HG02973 (cell line): Measurements from ENCODE around the gene DYNC1H1.

Source experiments
- ATAC-seq: cut with Tn5 transposase; IDR thresholded peaks from one replicate; pipeline ENCODE4 v1.9.1; 2021; ENCODE audit warnings: moderate library complexity; ENCODE audit not compliant: unreplicated experiment

The DYNC1H1 gene

GRCh38 chr14:101964297-101965180 lies at the start of gene DYNC1H1:
Gene DYNC1H1, plus strand, starts transcription at chr14:101964573. Its CDS starts 119 bp downstream, at chr14:101964692.
- ATAC-seq = peak; percentile 69

DNA sequence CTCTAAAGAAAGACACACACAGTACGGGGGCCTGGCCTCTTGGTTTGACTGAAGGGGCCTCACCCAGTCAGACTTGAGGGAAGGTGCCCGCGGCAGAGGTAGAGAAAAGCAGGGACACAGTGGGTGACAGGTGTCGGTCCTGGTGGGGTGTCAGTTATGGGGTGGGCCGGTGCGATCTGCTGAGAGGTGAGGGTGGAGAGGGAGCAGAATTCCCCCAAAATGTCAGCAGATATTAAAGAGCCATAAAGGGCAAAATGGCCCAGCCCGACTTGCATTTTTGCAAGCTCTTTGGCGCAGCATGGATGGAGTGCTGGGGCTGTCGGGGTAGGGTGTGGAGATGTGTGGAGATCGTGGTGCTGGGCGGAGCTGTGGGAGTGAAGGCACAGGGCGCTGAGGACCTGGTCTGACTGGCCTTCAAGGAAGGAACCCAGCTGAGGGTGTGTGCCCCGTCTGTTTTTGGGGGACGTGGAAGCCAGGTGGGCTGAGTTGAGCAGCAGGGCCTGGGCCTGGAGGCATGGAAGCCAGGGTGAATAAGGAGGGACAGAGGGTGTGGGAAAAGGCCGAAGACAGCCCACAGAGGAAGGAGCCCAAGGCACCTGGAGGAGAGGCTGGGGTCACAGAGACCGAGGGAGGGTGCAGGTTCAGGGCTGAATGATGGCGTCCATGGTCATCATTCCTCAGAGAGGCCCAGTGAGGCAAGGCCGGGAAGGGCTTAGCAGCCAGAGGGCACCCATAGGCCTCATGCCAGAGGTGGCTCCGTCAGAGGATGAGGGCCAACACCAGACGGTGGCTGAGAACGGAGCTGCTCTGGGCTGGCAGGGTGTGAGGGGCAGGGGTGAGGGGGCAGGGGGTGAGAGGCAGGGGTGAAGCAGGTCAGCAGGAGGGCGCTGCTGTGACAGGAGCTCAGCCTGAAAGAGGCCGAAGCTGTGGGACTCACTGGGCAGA lies 48.2 kb upstream of the DYNC1H1 start:
- no peak for ATAC-seq

GRCh38 chr14:101916816-101917412 lies 47.5 kb upstream of the DYNC1H1 start:
- no peak for ATAC-seq

GRCh38 chr14:101917413-101918017 lies 46.9 kb upstream of the DYNC1H1 start:
- no peak for ATAC-seq

GRCh38 chr14:101918065-101918989 lies 46.0 kb upstream of the DYNC1H1 start:
- ATAC-seq = no peak

GRCh38 chr14:101920271-101920670 lies 44.1 kb upstream of the DYNC1H1 start:
- no peak for ATAC-seq

- ATAC-seq = no peak
Observed at GRCh38 chr14:101922866-101923265, 41.5 kb upstream of the DYNC1H1 start.

- no peak for ATAC-seq
Observed at GRCh38 chr14:101925152-101925551, 39.2 kb upstream of the DYNC1H1 start.

DNA sequence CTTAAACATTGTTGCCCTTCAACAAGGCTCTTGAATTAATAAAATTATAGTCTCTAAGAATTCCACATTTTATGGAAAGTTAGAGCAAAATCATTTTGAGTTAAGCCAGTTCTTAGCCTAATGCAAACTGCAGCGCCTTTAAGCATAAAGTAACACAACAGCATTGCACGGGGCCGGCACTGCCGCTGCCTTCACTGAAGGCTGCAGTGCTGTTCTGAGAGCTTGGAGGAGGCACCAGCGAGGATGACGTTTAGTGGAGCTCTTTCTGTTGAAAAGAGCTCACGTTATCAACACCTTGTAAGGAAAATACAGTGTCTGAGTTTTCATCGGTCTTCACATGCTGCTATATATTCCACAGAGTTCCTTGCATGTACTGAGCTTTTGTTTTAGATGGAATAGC lies 38.3 kb upstream of the DYNC1H1 start:
- no peak for ATAC-seq

DNA sequence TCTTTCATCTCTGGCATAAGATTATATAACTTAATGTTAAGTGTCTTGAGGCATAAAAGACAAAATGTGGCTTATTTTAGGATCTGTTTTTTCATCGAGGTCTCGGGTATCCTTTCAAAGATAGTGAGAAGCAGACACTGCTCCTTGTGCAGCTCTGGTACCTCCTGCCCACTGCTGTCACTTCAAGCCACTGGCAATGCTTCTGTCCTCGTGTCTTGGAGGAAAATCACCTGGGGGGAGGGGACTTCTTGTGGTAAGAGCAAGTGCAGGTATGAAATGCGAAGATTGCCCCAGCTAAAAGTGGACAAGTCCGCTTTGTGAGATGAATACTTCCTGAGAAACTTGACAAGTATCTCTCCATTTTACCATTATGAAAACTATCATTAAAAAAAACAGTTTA lies 37.8 kb upstream of the DYNC1H1 start:
- ATAC-seq = no peak

- ATAC-seq = no peak
Observed at GRCh38 chr14:101927859-101928258, 36.5 kb upstream of the DYNC1H1 start.

GRCh38 chr14:101928415-101928841 lies 35.9 kb upstream of the DYNC1H1 start:
- no peak for ATAC-seq

GRCh38 chr14:101929096-101929495 lies 35.3 kb upstream of the DYNC1H1 start:
- ATAC-seq = no peak

DNA sequence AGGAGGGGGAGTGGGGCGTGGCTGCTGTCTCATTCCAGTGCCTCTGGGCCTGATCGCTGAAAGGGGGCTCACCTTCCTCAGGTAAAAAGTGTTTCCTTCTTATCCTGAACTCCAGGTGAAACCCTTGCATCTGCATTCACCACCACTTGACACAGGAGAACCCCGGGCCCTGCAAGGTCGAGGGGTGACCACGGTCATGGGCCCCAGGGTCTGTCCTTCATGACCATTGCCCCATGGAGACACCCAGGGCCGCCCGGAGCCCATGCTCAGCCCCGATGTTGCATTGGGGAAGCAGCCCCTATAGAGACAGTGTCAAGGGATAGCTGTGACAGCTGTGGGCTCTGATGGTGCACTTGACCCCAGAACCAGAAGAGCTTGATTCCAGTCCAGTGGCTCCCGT lies 34.4 kb upstream of the DYNC1H1 start:
- no peak for ATAC-seq

DNA sequence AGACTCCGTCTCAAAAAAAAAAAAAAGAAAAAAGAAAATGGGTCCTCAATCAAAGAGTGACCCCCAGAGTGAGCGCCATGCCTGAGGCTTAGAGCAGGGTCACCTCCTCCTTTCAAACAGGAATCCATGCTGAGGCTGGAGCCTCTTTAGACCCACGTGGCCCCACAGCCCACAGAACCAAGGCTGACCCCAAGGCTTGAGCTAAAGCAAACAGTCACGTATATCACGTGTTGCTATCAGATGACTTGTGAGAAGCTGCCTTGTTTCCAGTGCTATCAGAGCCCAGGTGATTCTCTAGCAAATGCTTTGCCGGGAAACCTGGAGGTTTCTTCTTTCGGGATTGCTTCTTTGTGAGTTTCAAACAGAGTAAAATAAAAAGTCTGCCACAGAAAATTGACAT lies 31.7 kb upstream of the DYNC1H1 start:
- ATAC-seq = no peak

GRCh38 chr14:101933209-101933608 lies 31.2 kb upstream of the DYNC1H1 start:
- ATAC-seq = no peak

- no peak for ATAC-seq
Observed at GRCh38 chr14:101934601-101935150, 29.7 kb upstream of the DYNC1H1 start.

- ATAC-seq = no peak
Observed at GRCh38 chr14:101937926-101938767, 26.2 kb upstream of the DYNC1H1 start.
